WTC11 (cell line): ENCODE results near the gene NFATC2.

ENCODE experiments used
- ELF4 ChIP-seq: sonication (generic); formaldehyde crosslinking; IDR thresholded peaks from 2 replicates; pipeline ENCODE4 v1.8.1; 2022; ENCODE audit warnings: low read depth, mild to moderate bottlenecking, moderate library complexity, missing genetic modification reagents
- GABPB1 ChIP-seq: sonication (generic); formaldehyde crosslinking; IDR thresholded peaks from 2 replicates; pipeline ENCODE4 v1.8.1; 2023; ENCODE audit warnings: mild to moderate bottlenecking, missing genetic modification reagents
- NR3C1 ChIP-seq: sonication (generic); formaldehyde crosslinking; conservative IDR thresholded peaks from 2 replicates; pipeline ENCODE4 v1.8.1; 2023; ENCODE audit warnings: low read depth, mild to moderate bottlenecking, missing genetic modification reagents
- SP1 ChIP-seq: sonication (generic); formaldehyde crosslinking; conservative IDR thresholded peaks from 2 replicates; pipeline ENCODE4 v1.8.1; 2022; ENCODE audit warnings: missing genetic modification reagents
- TEAD4 ChIP-seq: sonication (generic); formaldehyde crosslinking; IDR thresholded peaks from 2 replicates; pipeline ENCODE4 v1.8.0; 2022; ENCODE audit warnings: mild to moderate bottlenecking, missing genetic modification reagents
- ZNF423 ChIP-seq: fragments of 250-450 bp; sonication (Bioruptor Pico); IDR thresholded peaks from 2 replicates; pipeline ENCODE4 v2.1.2; 2022; ENCODE audit warnings: mild to moderate bottlenecking, moderate library complexity
- TF ChIP-seq, protein P1 (sequence below): fragments of 200-600 bp; IDR thresholded peaks from 2 replicates; pipeline ENCODE4 v1.8.0; 2022; ENCODE audit warnings: antibody characterized with exemption
- TF ChIP-seq, protein P2 (sequence below): sonication (generic); formaldehyde crosslinking; IDR thresholded peaks from 2 replicates; pipeline ENCODE4 v1.8.0; 2022; ENCODE audit warnings: missing genetic modification reagents

DNA sequence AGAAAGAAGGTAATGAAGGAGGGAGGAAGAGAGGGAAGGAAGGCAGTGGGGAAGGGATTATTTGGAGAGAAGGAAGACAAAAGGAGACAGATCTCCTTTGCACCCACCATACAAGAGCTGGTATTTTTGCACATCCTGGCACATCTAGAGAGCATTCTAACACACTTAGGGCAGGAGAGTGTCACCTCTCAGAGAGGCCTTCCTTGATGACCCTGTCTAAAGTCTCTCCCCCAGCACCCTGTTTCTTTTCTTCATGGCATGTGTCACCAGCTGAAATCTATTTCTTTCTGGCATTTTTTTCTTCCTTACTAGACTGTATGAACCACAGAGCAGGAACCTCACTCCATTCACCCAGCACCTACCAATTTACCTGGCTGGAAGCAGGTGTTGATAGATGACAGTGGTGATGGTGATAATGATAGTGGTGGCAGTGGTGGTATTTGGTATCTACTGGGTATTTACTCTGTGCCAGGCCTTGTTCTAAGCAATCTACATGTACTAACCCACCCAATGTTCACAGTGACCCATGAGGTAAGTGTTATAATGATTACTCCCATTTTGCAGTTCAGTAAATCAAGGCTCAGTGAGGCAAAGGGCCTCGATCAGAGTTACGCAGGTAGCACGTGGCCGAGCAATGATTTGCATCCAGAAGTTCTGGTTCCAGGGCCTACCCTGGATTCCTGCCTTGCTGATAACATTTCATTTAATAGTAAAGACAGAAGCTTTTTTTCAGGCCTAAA, 131.8 kb downstream of the NFATC2 start:
- TF ChIP-seq, protein P1, sequence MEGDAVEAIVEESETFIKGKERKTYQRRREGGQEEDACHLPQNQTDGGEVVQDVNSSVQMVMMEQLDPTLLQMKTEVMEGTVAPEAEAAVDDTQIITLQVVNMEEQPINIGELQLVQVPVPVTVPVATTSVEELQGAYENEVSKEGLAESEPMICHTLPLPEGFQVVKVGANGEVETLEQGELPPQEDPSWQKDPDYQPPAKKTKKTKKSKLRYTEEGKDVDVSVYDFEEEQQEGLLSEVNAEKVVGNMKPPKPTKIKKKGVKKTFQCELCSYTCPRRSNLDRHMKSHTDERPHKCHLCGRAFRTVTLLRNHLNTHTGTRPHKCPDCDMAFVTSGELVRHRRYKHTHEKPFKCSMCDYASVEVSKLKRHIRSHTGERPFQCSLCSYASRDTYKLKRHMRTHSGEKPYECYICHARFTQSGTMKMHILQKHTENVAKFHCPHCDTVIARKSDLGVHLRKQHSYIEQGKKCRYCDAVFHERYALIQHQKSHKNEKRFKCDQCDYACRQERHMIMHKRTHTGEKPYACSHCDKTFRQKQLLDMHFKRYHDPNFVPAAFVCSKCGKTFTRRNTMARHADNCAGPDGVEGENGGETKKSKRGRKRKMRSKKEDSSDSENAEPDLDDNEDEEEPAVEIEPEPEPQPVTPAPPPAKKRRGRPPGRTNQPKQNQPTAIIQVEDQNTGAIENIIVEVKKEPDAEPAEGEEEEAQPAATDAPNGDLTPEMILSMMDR = no peak
- TF ChIP-seq NR3C1 (CRISPR knock-in tag) (no peak), GABPB1 (CRISPR knock-in tag) (no peak), SP1 (no peak), TEAD4 (no peak), ELF4 (CRISPR knock-in tag) (no peak), ZNF423 (CRISPR knock-in tag) (no peak)
- TF ChIP-seq, protein P2, sequence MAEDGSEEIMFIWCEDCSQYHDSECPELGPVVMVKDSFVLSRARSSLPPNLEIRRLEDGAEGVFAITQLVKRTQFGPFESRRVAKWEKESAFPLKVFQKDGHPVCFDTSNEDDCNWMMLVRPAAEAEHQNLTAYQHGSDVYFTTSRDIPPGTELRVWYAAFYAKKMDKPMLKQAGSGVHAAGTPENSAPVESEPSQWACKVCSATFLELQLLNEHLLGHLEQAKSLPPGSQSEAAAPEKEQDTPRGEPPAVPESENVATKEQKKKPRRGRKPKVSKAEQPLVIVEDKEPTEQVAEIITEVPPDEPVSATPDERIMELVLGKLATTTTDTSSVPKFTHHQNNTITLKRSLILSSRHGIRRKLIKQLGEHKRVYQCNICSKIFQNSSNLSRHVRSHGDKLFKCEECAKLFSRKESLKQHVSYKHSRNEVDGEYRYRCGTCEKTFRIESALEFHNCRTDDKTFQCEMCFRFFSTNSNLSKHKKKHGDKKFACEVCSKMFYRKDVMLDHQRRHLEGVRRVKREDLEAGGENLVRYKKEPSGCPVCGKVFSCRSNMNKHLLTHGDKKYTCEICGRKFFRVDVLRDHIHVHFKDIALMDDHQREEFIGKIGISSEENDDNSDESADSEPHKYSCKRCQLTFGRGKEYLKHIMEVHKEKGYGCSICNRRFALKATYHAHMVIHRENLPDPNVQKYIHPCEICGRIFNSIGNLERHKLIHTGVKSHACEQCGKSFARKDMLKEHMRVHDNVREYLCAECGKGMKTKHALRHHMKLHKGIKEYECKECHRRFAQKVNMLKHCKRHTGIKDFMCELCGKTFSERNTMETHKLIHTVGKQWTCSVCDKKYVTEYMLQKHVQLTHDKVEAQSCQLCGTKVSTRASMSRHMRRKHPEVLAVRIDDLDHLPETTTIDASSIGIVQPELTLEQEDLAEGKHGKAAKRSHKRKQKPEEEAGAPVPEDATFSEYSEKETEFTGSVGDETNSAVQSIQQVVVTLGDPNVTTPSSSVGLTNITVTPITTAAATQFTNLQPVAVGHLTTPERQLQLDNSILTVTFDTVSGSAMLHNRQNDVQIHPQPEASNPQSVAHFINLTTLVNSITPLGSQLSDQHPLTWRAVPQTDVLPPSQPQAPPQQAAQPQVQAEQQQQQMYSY = no peak
